ENCODE results near the gene ZNF195.
"Not testable (repeated sequence)": the region's sequence is repeated elsewhere in the genome, so short reads cannot be mapped to it uniquely, and the experiment has no call there.

ZNF195 gene

DNA sequence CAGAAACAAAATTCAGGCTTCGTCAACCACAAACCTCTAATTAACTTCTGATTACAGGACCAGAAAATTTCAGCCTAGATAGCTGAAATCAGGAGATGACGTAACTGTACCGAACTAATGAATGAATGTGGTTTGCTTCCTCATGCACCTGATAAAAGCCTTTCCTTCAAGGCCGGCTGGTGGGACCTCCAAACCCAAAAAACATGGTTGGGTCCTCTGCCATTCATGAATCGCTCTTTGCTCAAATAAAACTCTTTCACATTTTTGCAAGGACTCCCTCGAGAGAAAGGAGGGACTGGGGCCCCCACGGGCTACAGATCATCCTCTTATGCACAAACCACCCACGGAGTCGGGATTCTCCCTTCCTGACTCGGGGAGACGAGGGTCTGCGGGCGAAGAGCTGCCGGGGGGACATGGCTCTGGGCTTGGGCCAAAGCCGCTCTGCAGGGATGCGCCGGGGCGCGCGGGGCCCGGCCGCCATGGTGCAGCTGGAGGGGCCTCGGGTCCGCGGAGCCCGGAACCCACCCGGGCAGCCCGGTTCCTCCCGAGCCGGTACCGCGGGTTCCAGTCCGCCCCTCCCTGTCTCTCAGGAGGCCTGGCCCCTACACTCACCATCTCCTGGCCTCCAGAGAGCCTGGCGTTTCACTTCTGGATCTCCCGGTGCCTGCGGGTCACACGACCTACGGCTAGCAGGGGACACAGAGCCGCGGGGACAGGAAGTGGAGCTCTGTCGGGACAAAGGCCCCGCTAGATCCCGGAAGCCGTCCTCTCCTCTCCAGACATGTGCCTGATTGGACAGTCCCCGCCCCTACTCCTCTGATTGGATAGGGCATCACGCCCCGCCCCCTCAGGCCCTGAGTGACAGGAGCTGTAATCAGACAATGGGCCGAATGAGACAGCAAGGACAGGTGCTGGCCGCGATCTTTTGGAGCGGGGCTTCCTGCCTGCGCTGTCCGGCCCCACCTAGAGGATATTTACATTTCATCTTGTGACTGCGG, at the start of gene ZNF195:
Gene ZNF195 (minus strand): TSS at position 721 of the 998 bp plus-strand sequence. CDS start 106 bp downstream, at position 615.
- peak; percentile 96 to 97 for DNase-seq

GRCh38 chr11:3428076-3428475, 49.1 kb upstream of the ZNF195 start:
- DNase-seq: not testable (repeated sequence)

GRCh38 chr11:3426541-3426940, 47.6 kb upstream of the ZNF195 start:
- DNase-seq: not testable (repeated sequence)

DNA sequence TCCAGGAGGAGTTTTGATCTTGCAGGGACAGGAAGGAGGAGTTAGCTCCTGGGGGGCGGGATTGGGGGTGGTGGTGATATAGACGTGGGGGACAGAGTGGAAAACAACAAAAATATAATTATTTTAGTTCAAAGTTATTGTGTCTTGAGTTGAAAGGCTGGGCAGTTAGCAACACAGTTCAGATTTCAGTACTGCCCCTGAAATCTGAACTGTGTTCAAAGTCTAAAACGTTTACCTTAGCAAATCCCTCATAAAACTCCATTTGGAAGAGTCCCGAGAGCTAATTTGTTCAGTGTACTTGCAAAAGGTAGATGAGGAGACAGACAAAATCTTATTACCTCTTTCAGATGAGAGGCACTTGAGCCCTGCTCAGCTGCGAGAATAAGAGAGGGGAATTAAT, 45.0 kb upstream of the ZNF195 start:
- not testable (repeated sequence) for DNase-seq

GRCh38 chr11:3423138-3423731, 44.3 kb upstream of the ZNF195 start:
- not testable (repeated sequence) for DNase-seq

DNA sequence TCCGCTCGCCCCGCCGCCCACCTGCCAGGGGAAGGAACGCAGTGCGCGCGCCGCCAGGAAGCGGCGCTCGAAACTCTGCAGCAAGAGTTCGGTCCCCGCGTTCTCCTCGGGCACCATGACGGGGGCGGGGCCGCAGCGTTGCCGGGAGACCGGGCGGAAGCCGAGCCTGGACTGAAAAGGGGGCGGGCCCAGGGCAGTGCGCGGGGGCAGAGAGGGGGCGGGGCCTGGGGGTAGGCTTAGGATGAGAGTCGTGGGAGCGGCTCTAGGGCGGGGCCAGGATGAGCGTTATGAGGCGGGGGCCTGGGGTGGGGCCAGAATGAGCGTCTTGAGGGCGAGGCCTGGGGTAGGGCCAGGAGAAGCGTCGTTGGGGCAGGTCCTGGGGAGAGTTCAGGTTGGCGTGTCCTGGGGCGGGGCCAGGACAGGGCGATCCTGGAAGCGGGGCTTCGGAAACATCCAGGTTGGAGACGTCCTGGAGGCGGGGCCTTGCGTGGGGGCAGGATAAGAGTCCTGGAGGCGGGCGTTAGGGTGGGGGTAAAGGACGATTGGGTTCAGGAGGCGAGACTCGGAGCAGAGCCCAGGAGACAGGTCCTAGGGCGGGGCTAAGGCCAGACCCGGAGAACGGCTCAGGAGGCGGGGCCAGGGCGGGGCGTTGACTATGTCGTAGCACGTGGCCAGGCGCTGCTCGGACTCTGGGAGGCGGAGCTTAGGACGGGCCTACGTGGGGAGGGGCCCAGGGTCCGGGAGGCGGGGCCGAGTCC, 43.6 kb upstream of the ZNF195 start:
- DNase-seq: peak; percentile 98

DNA sequence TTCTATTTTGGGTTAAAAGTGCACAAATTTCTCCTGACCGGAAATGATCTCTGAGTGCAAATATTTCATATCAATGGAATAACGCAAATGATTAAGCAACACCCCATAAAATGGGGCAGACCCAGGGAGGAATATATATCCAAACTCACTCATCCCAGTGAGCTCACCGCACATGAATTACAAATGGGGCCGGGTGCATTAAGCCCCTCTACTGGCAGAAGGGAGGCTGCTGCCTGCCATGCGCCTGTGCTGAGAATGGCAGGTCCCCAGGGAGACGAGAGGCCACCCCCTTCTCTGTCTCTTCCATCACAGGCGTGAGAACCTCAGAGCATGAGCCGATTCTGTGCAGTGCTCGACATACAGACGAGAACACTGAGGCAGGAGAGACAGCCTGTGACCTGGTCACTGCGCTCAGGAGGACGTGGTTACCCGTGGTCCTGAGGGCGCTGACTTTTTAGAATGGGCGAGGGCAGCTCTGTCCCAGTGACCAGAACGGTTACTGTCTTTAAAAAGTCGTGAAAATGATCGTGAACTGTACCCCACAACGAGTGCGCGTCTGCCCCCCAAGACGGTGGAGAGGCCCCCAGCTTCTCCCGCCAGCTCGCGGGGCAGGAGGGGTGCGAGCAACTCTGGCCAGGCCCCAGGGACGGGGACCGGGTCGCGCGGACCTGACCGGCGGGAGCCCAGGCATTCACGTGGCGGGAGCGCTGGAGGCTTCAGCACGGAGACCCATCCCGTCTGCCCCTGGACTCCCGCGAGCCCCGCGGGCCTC, 42.8 kb upstream of the ZNF195 start:
- DNase-seq: peak; percentile 1 to 3

DNA sequence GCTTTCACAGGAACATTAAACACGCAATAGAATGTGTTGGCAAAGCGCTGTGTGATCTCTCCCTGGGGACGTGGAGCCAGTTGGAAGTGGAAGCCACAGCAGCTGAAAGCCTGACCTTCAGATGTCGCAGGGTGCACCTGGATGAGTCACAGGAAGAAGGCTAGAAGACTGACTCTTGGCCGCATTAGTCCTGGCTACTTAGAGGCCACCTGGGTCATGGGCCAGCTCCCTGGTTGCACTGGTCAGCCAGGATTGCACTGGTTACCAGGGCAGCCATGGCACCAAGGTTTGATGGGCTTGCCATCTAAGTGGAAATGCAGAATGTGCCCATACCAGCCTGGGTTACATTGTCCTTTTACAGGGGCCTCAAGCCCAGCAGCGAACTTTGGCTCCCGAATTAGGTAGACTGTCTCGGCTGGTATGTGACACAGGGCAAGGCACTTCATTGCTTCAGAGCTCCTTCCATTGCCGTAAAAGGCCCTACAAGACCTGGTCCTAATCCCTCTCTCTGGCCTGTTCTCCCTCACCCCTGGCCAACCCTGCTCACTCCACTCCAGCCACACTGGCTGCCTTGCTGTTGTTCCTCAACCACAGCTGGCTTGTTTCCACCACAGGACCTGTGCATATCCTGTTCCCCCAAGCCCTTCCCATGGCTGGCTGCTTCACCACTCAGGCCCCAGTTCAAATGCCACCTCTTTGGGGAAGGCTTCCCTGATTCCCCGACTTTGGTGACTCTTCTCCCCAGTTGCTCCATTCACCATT, 41.5 kb upstream of the ZNF195 start:
- DNase-seq: not testable (repeated sequence)

- not testable (repeated sequence) for DNase-seq
Measured at GRCh38 chr11:3419496-3419895, 40.5 kb upstream of the ZNF195 start.

DNA sequence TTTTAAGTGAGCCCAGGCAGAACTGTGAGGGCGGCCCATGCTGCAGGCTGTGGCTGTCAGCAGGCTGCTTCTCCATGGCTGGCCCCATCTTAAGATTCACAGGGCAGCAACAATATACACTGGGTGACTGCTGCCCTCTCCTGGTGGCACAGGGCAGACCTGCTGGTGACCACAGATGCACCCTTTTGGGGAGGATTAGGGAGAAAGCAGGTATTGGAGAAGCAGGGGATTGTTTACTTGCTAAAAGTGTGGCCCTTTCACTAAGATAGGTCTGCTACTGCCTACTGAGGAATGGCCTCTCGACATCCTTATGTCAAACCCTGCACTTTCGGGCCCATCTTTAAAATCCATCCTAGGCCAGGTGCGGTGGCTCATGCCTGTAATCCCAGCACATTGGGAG, 38.1 kb upstream of the ZNF195 start:
- peak; percentile 53 to 54 for DNase-seq

- DNase-seq: not testable (repeated sequence)
Measured at GRCh38 chr11:3415301-3415700, 36.4 kb upstream of the ZNF195 start.

DNA sequence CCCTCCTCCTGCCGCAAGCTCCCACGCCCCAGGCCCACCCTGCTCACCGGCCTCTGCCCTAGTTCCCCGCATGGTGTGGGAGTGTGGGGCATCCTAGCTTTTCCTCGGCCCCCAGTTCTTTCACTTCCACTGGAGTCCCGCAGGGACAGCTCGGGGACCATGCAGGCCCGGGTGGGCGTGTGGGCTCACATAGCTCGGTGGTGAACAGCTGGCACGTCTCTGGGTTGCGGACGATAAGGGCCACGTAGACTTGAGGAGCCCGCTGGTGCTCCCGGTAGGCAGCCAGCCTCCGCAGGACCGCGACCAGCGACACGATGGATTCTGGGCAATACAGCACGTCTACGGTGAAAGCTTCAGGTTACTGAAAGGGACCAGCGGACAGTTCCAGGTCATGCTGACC, 34.7 kb upstream of the ZNF195 start:
- not testable (repeated sequence) for DNase-seq

DNA sequence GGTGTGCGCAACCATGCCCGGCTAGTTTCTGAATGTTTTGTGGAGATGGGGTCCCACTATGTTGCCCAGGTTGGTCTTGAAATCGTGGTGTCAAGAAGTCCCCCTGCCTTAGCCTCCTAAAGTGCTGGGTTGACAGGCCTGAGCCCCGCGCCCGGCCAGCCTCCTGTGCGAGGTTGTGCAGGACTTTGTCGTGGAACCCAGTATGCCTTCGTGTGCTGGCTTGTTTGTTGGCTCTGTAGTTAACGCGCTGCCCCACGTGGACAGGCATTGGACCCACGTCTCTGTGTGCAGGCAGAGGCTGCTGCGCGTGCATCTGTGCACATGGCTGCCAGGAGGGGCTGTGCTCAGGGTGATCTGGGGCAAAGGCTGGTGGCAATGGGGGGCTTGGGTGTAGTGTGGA, 33.9 kb upstream of the ZNF195 start:
- no peak for DNase-seq

GRCh38 chr11:3408722-3409121, 29.8 kb upstream of the ZNF195 start:
- DNase-seq: peak; percentile 74 to 78

DNA sequence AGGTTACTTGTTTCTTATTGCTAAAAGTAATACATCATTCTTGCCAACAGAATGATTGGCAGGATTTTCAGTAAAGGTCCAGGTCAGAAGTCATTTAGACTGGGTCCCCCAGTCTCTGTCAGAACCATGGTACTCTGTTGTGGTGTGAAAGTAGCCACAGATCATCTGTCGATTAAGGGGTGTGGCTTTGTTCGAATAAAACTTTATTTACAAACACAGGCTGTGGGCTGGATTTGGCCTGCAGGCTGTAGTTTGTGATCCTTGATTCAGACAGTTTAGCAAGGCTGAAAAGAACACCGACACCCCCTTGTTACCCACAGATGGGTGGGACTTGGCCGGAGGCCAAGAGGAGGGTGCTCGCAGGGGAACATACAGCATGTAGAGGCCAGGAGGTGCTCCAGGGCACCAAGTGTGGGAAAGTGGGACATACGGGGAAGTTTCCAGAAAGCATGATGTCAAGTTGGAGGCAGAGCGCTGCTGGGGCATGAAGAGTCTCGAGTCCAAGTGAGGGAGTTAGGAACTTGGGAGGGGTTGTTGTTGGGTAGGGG, 29.2 kb upstream of the ZNF195 start:
- not testable (repeated sequence) for DNase-seq

GRCh38 chr11:3406937-3407336, 28.0 kb upstream of the ZNF195 start:
- DNase-seq: not testable (repeated sequence)

GRCh38 chr11:3406223-3406875, 27.4 kb upstream of the ZNF195 start:
- not testable (repeated sequence) for DNase-seq

GRCh38 chr11:3404076-3404925, 25.4 kb upstream of the ZNF195 start:
- DNase-seq: not testable (repeated sequence)

- DNase-seq: not testable (repeated sequence)
Measured at GRCh38 chr11:3402861-3403250, 23.9 kb upstream of the ZNF195 start.
